Measurements from ENCODE around the gene BCAS3. TPM values are rescaled to one million over a fixed set of nuclear protein-coding genes. Genes with fewer than 3 reads are reported as not detected.

BCAS3 gene
- total RNA-seq, 2 experiments from 2014 or later, result 5.1 to 6.9 TPM

GRCh38 chr17:60944751-60945150 lies 267.1 kb downstream of the BCAS3 start:
- no peak overlapping the region for H3K4me3 Mint-ChIP-seq
- no peak for ATAC-seq
- no peak overlapping the region for H3K27ac Mint-ChIP-seq
- no peaks in the 10 kb centered on the region for H3K4me1 Mint-ChIP-seq (ENCODE audit: low read depth)
- CTCF ChIA-PET, result no interaction called here
- intact Hi-C loops (cut with micrococcal nuclease), result no loop called here
- no peaks in the 10 kb centered on the region for H3K9me3 Mint-ChIP-seq
- H3K36me3 Mint-ChIP-seq (ENCODE audit: low read depth), result peaks cover 2% of the 10 kb centered on the region
- DNase-seq, result no peak
- no peak for TF ChIP-seq CTCF (IDR thresholded peaks at IDR 0.05)
- POLR2A ChIA-PET, result interaction anchor here (0.6 kb wide), 1 partner anchor 1925 kb away, joined by 3 read pairs; no protein-coding TSS in a partner anchor
- H3K27me3 Mint-ChIP-seq, result no peaks in the 10 kb centered on the region

GRCh38 chr17:60947100-60947499 lies 269.4 kb downstream of the BCAS3 start:
- DNase-seq (no peak), ATAC-seq (no peak)
- POLR2A ChIA-PET, result no interaction called here
- CTCF ChIA-PET, result interaction anchor here (1.2 kb wide), 1 partner anchor 226 kb away, joined by 4 read pairs; no protein-coding TSS in a partner anchor
- Mint-ChIP-seq H3K9me3 (no peaks in the 10 kb centered on the region), H3K36me3 (ENCODE audit: low read depth) (peaks cover 2% of the 10 kb centered on the region), H3K4me1 (ENCODE audit: low read depth) (no peaks in the 10 kb centered on the region), H3K27me3 (no peaks in the 10 kb centered on the region), H3K4me3 (no peak overlapping the region), H3K27ac (no peak overlapping the region)
- TF ChIP-seq CTCF (IDR thresholded peaks at IDR 0.05), result no peak
- intact Hi-C loops (cut with micrococcal nuclease), result no loop called here

GRCh38 chr17:60947543-60947942 lies 269.9 kb downstream of the BCAS3 start:
- TF ChIP-seq CTCF (IDR thresholded peaks at IDR 0.05), result no peak
- no peak for ATAC-seq
- peaks cover 2% of the 10 kb centered on the region for H3K36me3 Mint-ChIP-seq (ENCODE audit: low read depth)

GRCh38 chr17:60952747-60953146 lies 275.1 kb downstream of the BCAS3 start:
- POLR2A ChIA-PET, result interaction anchor here (0.6 kb wide), 1 partner anchor 399 kb away, joined by 3 read pairs; no protein-coding TSS in a partner anchor
- ATAC-seq (no peak), DNase-seq (no peak)
- H3K4me3 Mint-ChIP-seq, result no peak overlapping the region
- no peak for TF ChIP-seq CTCF (IDR thresholded peaks at IDR 0.05)
- H3K36me3 Mint-ChIP-seq (ENCODE audit: low read depth), result peaks cover 4% of the 10 kb centered on the region
- no peak overlapping the region for H3K27ac Mint-ChIP-seq
- CTCF ChIA-PET, result interaction anchor here (1.3 kb wide), 1 partner anchor 19 kb away, joined by 4 read pairs; no protein-coding TSS in a partner anchor
- peaks cover 8% of the 10 kb centered on the region for H3K9me3 Mint-ChIP-seq
- no peaks in the 10 kb centered on the region for H3K4me1 Mint-ChIP-seq (ENCODE audit: low read depth)
- intact Hi-C loops (cut with micrococcal nuclease), result no loop called here
- H3K27me3 Mint-ChIP-seq, result no peaks in the 10 kb centered on the region

More at GRCh38 chr17:60947543-60947942, 269.9 kb downstream of the BCAS3 start:
- Mint-ChIP-seq H3K27me3 (no peaks in the 10 kb centered on the region), H3K4me3 (no peak overlapping the region), H3K9me3 (peaks cover under 1% of the 10 kb centered on the region), H3K4me1 (ENCODE audit: low read depth) (no peaks in the 10 kb centered on the region), H3K27ac (no peak overlapping the region)
- DNase-seq, result no peak
- POLR2A ChIA-PET, result no interaction called here
- intact Hi-C loops (cut with micrococcal nuclease), result no loop called here
- CTCF ChIA-PET, result no interaction called here

GRCh38 chr17:60959011-60959410 lies 281.4 kb downstream of the BCAS3 start:
- ATAC-seq, result no peak
- CTCF ChIA-PET, result no interaction called here
- peaks cover 12% of the 10 kb centered on the region for H3K9me3 Mint-ChIP-seq

More at GRCh38 chr17:60959011-60959410, 281.4 kb downstream of the BCAS3 start:
- Mint-ChIP-seq H3K36me3 (ENCODE audit: low read depth) (peaks cover 17% of the 10 kb centered on the region), H3K4me3 (no peak overlapping the region), H3K4me1 (ENCODE audit: low read depth) (no peaks in the 10 kb centered on the region), H3K27me3 (no peaks in the 10 kb centered on the region), H3K27ac (no peak overlapping the region)
- intact Hi-C loops (cut with micrococcal nuclease), result no loop called here
- no peak for DNase-seq
- TF ChIP-seq CTCF (IDR thresholded peaks at IDR 0.05), result no peak
- POLR2A ChIA-PET, result no interaction called here

All from activated CD8-positive, alpha-beta T cell treated with anti-CD3 and anti-CD28 coated beads for 36 hours (primary cell).